Bone marrow (tissue), 2 donors: ENCODE results near the gene SMIM20.

Experiments used
- DNase-seq, 2 donors: peaks; one replicate each; lab custom pipeline; 2025; lab: John Stamatoyannopoulos, UW

The SMIM20 gene

DNA sequence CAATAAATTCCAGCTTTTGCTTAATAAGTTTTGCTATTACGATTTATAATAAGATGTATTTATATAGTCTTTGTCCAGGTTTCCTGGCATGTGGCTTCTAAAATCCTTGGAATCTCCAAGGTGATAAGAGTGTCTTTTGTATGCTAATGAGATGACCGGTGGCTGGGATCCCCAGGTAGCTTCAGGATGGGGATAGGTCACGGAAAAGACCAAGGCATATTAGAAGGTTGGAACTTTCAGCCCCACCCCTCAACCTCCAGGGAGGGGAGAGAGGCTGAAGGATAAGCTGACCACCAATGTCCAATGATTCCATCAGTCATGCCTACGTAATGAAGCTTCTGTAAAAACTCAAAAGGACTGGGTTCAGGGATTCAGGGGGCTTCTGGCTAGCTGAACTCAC lies 41.7 kb downstream of the SMIM20 start:
- no peak for DNase-seq

DNA sequence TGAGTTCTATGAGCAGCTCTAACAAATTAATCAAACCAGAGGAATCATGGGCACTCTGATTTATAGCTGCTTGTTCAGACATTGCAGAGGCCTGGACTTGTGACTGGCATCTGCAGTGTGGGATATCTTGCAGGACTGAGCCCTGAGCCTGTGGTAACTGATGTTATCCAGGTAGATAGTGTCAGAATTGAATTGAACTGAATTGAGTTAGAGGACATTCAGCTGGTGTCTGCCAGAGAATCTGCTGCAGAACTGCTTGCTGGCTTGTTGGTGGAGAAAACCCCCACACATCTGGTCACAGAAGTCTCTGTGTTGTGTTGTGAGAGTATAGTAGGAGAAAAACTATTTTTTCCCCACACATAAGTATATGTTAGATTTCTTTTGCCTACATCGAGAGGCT lies 42.2 kb downstream of the SMIM20 start:
- DNase-seq, result no peak

GRCh38 chr4:25958110-25958509 lies 44.1 kb downstream of the SMIM20 start:
- no peak for DNase-seq

GRCh38 chr4:25962393-25962792 lies 48.4 kb downstream of the SMIM20 start:
- no peak for DNase-seq

- no peak for DNase-seq
Observed at GRCh38 chr4:25965629-25966028, 51.6 kb downstream of the SMIM20 start.

DNA sequence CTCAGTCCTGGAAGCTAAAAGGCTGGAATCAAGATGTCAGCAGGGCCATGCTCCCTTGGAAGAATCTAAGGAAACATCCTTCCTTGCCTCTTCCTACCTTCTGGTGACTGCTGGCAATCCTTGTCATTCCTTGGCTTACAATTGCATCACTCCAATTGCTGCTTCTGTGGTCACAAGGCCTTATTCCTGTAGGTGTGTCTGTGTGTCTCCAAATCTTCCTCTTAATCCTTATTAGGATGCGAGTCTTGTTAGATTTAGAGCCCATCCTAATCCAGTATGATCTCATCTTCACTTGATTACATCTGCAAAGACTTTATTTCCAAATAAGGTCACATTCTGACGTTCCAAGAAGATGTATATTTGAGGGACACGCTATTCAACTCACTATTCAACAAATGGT lies 52.2 kb downstream of the SMIM20 start:
- no peak for DNase-seq

DNA sequence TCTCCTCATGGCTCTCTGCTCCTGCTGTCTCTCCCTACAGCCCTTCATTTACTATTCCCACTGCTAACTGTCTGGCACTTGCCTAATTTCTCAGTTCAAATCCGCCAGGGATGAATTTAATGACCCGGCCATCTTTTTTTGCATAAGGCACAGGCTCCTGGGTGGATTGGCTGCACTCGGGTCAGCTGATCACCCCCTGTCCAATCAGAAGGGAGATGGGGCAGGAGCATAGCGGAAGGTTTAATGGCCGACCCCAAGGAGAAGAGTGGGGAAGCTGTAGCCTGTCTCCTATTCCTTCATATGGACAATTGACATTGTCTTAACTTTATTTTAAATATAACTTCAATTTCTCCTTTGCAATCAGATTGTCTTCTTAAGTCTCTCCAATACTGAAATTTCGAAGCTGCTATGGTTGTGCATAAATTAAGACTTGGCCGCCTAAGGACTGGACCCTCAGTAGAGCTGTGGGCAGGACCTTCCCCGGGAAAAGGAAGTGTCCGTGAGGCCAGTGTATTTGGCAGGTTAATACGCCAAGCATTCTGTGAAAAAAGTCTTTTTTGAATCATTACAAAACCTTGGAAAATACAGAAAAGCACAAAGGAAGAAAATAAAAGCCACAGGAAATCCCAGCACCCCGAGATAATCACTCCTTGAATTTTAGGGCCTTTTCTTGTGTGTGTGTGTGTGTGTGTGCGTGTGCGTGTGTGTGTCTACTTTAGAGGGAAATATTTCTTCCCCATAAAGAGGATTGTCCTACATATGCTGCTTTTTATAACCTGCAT lies 55.5 kb downstream of the SMIM20 start:
- no peak for DNase-seq

GRCh38 chr4:25970226-25970675 lies 56.2 kb downstream of the SMIM20 start:
- DNase-seq, result no peak

DNA sequence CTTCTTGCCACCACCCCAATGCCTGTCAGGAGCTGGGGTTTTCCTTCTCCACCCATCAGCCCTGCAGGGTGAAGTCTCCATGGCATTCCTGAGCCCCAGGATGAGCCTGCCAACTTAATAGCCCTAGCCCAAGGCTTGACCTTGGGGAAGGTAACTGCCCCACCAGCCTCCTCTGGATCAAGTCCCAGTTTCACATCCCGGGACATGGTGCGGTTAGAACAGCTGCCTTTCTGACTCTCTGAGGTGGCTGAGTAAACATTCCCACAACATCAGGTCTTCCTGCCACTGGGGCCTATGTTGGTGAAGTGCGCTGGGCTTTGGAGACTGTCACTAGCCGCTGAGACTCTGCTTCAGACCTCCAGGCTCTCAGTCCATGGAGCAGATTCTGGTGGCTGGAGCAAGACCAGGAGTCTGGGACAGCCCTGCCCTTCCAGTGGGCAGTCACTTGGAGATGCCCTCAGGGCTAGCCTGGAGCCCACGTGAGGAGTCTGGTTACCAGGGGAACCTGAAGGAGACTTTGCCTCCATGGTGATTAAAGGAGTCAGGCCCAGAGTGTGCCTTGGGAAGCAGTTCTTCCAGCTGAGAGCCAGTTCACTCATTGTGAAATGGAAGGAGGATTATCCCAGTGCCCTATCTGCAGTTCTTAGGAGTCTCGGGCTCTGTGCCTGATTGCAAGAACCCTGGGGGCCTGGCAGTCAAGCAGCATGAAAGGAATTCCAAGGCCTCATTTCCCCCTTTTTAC lies 56.8 kb downstream of the SMIM20 start:
- DNase-seq, result no peak

DNA sequence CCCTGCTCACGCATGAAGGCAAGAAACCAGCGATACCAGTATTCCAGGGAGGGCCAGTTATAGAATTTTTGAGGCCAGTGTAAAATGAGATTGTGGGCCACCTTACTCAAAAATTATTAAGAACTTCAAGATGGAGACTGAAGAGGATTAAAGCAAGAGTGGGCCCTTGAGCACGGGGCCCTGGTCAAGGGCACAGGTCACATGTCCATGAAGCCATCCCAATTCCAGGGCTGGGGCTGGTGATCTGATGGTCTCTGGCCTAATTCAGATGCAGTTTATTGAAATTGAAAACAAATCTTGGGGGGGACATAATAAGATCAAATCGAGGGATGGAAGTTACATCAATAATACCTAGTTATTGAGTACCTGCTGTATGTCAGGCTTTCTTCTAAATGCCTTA lies 58.3 kb downstream of the SMIM20 start:
- no peak for DNase-seq

- DNase-seq, result no peak
Observed at GRCh38 chr4:25972984-25973745, 59.1 kb downstream of the SMIM20 start.

GRCh38 chr4:25976780-25977179 lies 62.8 kb downstream of the SMIM20 start:
- no peak for DNase-seq

- no peak for DNase-seq
Observed at GRCh38 chr4:25977397-25978170, 63.6 kb downstream of the SMIM20 start.

- no peak for DNase-seq
Observed at GRCh38 chr4:25978327-25978726, 64.3 kb downstream of the SMIM20 start.
